Measurements from ENCODE around the gene PCDHGA1.
"Not testable (repeated sequence)": the region's sequence is repeated elsewhere in the genome, so short reads cannot be mapped to it uniquely, and the experiment has no call there.

Gene PCDHGA1

DNA sequence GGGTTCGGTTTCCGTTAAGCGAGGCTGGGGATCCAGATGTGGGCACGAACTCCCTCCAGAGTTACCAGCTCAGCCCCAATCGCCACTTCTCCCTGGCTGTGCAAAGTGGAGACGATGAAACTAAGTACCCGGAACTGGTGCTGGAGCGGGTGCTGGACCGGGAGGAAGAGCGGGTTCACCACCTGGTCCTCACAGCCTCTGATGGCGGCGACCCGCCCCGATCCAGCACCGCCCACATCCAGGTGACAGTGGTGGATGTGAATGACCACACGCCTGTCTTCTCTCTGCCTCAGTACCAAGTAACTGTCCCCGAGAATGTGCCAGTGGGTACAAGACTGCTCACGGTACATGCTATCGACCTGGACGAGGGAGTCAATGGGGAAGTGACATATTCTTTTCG, 53.0 kb downstream of the PCDHGA1 start:
- no peak for DNase-seq

DNA sequence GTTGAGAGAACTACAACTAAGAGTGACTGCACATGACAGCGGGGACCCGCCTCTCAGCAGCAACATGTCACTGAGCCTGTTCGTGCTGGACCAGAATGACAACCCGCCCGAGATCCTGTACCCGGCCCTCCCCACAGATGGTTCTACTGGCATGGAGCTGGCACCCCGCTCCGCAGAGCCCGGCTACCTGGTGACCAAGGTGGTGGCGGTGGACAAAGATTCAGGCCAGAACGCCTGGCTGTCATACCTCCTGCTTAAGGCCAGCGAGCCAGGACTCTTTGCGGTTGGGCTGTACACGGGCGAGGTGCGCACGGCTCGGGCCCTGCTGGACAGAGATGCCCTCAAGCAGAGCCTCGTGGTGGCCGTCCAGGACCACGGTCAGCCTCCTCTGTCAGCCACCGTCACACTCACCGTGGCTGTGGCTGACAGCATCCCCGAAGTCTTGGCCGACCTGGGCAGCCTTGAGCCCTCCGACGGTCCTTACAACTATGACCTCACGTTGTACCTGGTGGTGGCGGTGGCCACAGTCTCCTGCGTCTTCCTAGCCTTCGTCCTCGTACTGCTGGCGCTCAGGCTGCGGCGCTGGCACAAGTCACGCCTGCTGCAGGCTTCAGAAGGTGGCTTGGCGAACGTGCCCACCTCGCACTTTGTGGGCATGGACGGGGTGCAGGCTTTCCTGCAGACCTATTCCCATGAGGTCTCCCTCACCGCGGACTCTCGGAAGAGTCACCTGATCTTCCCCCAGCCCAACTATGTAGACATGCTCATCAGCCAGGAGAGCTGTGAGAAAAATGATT, 54.4 kb downstream of the PCDHGA1 start:
- no peak for DNase-seq

DNA sequence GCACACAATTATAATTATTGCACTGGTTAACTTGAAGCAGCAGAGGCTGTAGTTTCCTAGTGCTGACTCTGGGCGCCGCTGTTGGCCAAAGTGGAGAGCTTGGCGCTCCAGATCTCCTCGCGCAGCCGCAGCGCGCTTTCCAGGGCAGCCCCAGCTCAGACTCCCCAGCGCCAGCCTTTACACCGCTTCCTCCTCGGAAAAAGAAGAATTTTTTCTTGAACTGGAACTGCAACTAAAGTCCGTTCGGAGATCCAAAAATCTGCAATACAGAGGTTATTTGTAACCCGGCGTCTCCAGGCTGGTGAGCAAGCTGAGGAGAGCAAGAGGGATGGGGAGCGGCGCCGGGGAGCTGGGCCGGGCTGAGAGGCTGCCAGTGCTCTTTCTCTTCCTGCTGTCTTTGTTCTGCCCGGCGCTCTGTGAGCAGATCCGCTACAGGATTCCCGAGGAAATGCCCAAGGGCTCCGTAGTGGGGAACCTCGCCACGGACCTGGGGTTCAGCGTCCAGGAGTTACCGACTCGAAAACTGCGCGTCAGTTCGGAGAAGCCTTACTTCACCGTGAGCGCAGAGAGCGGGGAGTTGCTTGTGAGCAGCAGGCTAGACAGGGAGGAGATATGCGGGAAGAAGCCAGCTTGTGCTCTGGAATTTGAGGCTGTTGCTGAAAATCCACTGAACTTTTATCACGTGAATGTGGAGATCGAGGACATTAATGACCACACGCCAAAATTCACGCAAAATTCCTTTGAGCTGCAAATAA, 57.4 kb downstream of the PCDHGA1 start, which contains the start of gene PCDHGB4:
Gene PCDHGB4, plus strand, starts transcription at position 142 of the 755 bp plus-strand sequence. Its CDS starts 187 bp downstream, at position 329.
- DNase-seq, result not testable (repeated sequence)

DNA sequence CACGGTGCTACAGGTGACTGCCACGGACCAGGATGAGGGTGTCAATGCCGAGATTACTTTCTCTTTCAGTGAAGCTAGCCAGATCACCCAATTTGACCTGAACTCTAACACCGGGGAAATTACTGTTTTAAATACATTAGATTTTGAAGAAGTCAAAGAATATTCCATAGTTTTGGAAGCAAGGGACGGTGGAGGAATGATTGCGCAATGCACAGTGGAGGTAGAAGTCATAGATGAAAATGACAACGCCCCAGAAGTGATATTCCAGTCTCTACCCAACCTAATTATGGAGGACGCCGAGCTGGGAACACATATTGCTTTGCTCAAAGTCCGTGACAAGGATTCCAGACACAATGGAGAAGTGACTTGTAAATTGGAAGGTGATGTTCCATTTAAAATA, 58.3 kb downstream of the PCDHGA1 start:
- DNase-seq, result no peak

DNA sequence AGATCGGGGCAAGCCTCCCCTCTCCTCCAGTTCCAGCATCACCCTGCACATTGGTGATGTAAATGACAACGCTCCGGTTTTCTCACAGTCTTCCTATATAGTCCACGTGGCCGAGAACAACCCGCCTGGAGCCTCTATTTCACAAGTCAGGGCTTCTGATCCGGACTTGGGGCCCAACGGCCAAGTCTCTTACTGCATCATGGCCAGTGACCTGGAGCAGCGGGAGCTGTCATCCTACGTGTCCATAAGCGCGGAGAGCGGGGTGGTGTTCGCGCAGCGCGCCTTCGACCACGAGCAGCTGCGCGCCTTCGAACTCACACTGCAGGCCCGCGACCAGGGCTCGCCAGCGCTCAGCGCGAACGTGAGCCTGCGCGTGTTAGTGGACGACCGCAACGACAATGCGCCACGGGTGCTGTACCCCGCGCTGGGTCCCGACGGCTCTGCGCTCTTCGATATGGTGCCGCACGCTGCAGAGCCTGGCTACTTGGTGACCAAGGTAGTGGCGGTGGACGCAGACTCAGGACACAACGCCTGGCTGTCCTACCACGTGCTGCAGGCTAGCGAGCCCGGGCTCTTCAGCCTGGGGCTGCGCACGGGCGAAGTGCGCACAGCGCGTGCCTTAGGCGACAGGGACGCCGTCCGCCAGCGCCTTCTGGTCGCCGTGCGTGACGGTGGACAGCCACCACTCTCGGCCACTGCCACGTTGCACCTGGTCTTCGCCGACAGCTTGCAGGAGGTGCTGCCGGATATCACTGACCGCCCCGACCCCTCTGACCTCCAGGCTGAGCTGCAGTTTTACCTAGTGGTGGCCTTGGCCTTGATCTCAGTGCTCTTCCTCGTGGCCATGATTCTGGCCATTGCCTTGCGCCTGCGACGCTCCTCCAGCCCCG, 59.1 kb downstream of the PCDHGA1 start:
- no peak for DNase-seq

DNA sequence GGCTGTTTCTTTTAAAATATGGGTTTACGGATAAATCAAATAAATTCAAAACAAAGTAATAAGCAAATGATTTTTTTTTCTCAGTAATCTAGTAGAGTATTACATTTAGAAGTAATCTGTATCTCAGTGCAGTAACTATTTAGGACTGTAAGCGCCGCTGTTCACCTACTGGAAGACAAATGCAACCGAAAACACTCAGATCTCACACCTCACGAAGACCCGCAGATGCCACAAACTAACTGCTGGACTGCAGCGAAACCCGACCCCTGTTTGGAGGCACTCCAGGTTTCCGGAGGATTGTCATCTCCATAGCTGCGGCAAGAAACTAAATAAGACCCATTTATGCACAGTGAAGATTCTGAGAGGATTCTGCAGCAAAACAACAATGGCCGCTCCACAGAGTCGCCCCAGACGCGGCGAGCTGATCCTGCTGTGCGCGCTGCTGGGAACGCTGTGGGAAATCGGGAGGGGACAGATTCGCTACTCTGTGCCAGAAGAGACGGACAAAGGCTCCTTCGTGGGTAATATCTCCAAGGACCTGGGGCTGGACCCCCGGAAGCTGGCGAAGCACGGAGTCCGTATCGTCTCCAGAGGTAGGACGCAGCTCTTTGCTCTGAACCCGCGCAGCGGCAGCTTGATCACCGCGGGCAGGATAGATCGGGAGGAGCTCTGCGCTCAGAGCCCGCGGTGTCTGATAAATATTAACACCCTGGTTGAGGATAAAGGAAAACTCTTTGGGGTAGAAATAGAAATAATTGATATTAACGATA, 62.3 kb downstream of the PCDHGA1 start, which contains the start of gene PCDHGA8:
Gene PCDHGA8, plus strand, starts transcription at position 205 of the 770 bp plus-strand sequence. Its CDS starts 181 bp downstream, at position 386.
- no peak for DNase-seq

DNA sequence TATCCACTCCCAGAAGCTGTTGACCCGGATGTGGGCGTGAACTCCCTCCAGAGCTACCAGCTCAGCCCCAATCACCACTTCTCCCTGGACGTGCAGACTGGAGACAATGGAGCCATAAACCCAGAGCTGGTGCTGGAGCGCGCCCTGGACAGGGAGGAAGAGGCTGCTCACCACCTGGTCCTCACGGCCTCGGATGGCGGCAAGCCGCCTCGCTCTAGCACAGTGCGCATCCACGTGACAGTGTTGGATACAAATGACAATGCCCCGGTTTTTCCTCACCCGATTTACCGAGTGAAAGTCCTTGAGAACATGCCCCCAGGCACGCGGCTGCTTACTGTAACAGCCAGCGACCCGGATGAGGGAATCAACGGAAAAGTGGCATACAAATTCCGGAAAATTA, 63.0 kb downstream of the PCDHGA1 start:
- DNase-seq, result no peak

DNA sequence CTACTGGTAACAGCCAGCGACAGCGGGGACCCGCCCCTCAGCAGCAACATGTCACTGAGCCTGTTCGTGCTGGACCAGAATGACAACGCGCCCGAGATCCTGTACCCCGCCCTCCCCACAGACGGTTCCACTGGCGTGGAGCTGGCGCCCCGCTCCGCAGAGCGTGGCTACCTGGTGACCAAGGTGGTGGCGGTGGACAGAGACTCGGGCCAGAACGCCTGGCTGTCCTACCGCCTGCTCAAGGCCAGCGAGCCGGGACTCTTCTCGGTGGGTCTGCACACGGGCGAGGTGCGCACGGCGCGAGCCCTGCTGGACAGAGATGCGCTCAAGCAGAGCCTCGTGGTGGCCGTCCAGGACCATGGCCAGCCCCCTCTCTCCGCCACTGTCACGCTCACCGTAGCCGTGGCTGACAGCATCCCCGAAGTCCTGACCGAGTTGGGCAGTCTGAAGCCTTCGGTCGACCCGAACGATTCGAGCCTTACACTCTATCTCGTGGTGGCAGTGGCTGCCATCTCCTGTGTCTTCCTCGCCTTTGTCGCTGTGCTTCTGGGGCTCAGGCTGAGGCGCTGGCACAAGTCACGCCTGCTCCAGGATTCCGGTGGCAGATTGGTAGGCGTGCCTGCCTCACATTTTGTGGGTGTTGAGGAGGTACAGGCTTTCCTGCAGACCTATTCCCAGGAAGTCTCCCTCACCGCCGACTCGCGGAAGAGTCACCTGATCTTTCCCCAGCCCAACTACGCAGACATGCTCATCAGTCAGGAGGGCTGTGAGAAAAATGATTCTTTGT, 64.3 kb downstream of the PCDHGA1 start:
- not testable (repeated sequence) for DNase-seq

DNA sequence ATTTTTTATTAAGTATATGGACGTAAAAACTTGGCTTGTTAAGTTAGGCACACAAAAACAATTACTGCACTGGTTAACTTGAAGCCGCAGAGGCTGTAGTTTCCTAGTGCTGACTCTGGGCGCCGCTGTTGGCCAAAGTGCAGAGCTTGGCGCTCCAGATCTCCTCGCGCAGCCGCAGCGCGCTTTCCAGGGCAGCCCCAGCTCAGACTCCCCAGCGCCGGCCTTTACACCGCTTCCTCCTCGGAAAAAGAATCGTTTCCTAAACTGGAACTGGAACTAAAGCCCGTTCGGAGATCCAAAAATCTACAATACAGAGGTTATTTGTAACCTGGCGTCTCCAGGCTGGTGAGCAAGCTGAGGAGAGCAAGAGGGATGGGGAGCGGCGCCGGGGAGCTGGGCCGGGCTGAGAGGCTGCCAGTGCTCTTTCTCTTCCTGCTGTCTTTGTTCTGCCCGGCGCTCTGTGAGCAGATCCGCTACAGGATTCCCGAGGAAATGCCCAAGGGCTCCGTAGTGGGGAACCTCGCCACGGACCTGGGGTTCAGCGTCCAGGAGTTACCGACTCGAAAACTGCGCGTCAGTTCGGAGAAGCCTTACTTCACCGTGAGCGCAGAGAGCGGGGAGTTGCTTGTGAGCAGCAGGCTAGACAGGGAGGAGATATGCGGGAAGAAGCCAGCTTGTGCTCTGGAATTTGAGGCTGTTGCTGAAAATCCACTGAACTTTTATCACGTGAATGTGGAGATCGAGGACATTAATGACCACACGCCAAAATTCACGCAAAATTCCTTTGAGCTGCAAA, 67.6 kb downstream of the PCDHGA1 start, which contains the start of gene PCDHGB5:
Gene PCDHGB5, plus strand, starts transcription at position 192 of the 796 bp plus-strand sequence. Its CDS starts 181 bp downstream, at position 373.
- DNase-seq, result not testable (repeated sequence)

DNA sequence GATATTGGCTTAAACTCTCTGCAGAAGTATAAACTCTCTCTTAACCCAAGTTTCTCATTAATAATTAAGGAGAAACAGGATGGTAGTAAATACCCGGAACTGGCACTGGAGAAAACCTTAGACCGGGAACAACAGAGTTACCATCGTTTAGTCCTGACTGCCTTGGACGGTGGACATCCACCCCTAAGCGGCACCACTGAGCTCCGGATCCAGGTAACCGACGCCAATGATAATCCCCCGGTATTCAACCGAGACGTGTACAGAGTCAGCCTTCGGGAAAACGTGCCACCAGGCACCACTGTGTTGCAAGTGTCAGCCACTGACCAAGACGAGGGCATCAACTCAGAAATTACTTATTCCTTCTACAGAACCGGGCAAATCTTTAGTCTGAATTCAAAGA, 68.3 kb downstream of the PCDHGA1 start:
- no peak for DNase-seq

DNA sequence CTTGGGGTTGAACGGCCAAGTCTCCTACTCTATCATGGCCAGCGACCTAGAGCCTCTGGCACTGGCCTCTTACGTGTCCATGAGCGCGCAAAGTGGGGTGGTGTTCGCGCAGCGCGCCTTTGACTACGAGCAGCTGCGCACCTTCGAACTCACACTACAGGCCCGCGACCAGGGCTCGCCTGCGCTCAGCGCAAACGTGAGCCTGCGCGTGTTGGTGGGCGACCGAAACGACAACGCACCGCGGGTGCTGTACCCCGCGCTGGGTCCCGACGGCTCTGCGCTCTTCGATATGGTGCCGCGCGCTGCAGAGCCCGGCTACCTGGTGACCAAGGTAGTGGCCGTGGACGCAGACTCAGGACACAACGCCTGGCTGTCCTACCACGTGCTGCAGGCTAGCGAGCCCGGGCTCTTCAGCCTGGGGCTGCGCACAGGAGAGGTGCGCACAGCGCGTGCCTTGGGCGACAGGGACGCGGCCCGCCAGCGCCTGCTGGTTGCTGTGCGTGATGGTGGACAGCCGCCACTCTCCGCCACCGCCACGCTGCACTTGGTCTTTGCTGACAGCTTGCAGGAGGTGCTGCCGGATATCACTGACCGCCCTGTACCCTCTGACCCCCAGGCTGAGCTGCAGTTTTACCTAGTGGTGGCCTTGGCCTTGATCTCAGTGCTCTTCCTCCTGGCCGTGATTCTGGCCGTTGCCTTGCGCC, 69.4 kb downstream of the PCDHGA1 start:
- no peak for DNase-seq

DNA sequence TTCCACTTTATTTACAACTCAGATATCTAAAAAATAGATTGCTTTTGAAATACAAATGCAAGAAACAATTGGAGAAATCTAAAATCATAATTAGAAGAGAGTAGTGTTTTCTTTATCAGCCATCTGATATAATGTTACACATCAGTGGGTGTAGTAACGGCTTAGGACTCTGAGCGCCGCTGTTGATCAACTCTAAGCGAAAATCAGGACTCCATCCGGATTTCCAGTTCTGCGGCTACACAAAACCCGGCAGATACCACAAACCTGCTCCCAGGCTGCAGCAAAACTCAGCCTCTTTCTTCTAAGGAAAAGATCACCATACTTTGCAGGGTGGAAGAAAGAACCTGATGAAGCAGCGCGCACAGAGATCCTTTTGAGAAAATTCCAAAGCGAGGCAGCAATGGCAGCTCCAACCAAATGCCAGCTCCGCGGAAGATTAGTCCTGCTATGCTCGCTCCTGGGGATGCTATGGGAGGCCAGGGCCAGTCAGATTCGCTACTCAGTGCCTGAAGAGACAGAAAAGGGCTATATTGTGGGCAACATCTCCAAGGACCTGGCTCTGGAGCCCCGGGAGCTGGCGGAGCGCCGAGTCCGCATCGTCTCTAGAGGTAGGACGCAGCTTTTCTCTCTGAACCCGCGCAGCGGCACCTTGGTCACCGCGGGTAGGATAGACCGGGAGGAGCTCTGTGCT, 72.4 kb downstream of the PCDHGA1 start, which contains the start of gene PCDHGA9:
Gene PCDHGA9, plus strand, starts transcription at position 226 of the 691 bp plus-strand sequence. Its CDS starts 175 bp downstream, at position 401.
- DNase-seq, result no peak

DNA sequence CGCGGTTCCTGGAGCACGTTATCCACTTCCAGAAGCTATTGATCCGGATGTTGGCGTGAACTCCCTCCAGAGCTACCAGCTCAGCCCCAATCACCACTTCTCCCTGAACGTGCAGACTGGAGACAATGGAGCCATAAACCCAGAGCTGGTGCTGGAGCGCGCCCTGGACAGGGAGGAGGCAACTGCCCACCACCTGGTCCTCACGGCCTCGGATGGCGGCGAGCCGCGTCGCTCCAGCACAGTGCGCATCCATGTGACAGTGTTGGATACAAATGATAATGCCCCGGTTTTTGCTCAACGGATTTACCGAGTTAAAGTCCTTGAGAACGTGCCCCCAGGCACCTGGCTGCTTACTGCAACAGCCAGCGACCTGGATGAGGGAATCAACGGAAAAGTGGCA, 73.1 kb downstream of the PCDHGA1 start:
- DNase-seq, result no peak

DNA sequence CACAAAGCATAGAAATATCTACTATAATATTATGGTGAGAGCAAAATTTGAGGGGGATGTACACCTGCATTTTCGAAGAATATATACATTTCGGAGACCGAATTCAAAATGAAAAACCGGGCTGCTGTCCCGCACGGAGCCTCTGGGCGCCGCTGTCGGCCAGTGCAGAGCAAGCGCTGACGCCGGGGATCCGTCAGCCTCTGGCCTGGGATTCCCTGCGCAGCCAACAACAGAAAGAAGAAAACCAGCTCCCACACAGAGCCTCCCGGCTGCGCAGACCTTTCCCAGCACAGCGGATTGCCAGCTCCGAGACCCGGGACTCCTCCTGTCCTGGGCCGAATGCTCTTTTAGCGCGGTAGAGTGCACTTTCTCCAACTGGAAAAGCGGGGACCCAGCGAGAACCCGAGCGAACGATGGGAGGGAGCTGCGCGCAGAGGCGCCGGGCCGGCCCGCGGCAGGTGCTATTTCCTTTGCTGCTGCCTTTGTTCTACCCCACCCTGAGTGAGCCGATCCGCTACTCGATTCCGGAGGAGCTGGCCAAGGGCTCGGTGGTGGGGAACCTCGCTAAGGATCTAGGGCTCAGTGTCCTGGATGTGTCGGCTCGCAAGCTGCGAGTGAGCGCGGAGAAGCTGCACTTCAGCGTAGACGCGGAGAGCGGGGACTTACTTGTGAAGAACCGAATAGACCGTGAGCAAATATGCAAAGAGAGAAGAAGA, 77.6 kb downstream of the PCDHGA1 start, which contains the start of gene PCDHGB6:
Gene PCDHGB6, plus strand, starts transcription at position 232 of the 716 bp plus-strand sequence. Its CDS starts 182 bp downstream, at position 414.
- not testable (repeated sequence) for DNase-seq

DNA sequence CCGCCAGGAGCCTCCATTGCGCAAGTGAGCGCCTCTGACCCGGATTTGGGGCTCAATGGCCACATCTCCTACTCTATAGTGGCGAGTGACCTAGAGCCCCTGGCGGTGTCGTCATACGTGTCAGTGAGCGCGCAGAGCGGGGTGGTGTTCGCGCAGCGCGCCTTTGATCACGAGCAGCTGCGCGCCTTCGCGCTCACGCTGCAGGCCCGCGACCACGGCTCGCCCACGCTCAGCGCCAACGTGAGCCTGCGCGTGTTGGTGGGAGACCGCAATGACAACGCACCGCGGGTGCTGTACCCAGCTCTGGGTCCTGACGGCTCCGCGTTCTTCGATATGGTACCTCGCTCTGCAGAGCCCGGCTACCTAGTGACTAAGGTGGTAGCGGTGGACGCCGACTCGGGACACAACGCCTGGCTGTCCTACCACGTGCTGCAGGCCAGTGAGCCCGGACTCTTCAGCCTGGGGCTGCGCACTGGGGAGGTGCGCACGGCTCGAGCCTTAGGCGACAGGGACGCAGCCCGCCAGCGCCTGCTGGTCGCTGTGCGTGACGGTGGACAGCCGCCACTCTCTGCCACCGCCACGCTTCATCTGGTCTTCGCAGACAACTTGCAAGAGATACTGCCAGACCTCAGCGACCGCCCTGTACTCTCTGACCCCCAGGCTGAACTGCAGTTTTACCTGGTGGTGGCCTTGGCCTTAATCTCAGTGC, 79.4 kb downstream of the PCDHGA1 start:
- DNase-seq, result no peak

DNA sequence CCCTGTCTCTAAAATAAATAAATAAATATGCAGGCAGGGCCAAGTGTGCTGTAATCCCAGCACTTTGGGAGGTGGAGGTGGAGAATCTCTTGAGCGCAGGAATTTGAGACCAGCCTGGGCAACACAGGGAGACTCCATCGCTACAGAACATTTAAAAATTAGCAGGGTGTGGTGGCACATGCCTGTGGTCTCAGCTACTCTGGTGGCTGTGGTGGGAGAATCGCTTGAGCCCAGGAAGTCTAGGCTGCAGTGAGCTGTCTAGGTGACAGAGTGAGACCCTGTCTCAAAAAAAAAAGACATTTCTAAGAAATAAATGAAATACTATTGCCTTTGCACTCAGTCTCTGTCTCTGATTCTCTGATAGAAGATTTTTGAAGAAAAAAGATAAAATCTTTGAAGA, 81.3 kb downstream of the PCDHGA1 start:
- DNase-seq, result no peak

All from hippocampal formation (tissue), 2 donors.